HepG2 (cell line): ENCODE data around the gene NCKAP1. TPM values are rescaled to one million over a fixed set of nuclear protein-coding genes. Genes with fewer than 3 reads are reported as not detected.
A peak's percentile ranks its signal among the peaks of the same experiment; 100 is the strongest.

ENCODE experiments used
- ETV5 ChIP-seq: IDR thresholded peaks from 2 replicates; pipeline ENCODE4 v1.6.1; 2018; ENCODE audit warnings: missing biosample characterization, missing genetic modification reagents, inconsistent platforms, borderline replicate concordance
- FOSL1 ChIP-seq: sonication (generic); formaldehyde crosslinking; IDR thresholded peaks from 2 replicates; pipeline ENCODE4 v1.9.0; 2021; ENCODE audit warnings: missing genetic modification reagents, borderline replicate concordance
- HIVEP1 ChIP-seq: sonication (generic); formaldehyde crosslinking; IDR thresholded peaks from 2 replicates; pipeline ENCODE4 v1.4.0; 2020; ENCODE audit warnings: mild to moderate bottlenecking, missing genetic modification reagents
- HMG20A ChIP-seq: IDR thresholded peaks from 2 replicates; pipeline ENCODE4 v1.6.1; 2016; ENCODE audit warnings: borderline replicate concordance
- HNF4A ChIP-seq: sonication (generic); formaldehyde crosslinking; IDR thresholded peaks from 2 replicates; pipeline ENCODE4 v1.4.0; 2020; ENCODE audit warnings: missing genetic modification reagents
- HNRNPUL1 ChIP-seq: fragments of 200-400 bp; formaldehyde crosslinking; IDR thresholded peaks from 2 replicates; pipeline ENCODE4 v1.6.1; 2017; ENCODE audit warnings: low read depth, mild to moderate bottlenecking, low read length, moderate library complexity
- ISX ChIP-seq: sonication (generic); formaldehyde crosslinking; conservative IDR thresholded peaks from 2 replicates; pipeline ENCODE4 v1.5.0; 2020; ENCODE audit warnings: missing genetic modification reagents
- MED13 ChIP-seq: sonication (generic); formaldehyde crosslinking; IDR thresholded peaks from 2 replicates; pipeline ENCODE4 v1.5.0; 2020; ENCODE audit warnings: missing genetic modification reagents
- MYNN ChIP-seq: sonication (generic); formaldehyde crosslinking; IDR thresholded peaks from 2 replicates; pipeline ENCODE4 v1.4.0; 2020; ENCODE audit warnings: mild to moderate bottlenecking, low read depth, missing genetic modification reagents
- NFKB2 ChIP-seq: sonication (generic); formaldehyde crosslinking; IDR thresholded peaks from 2 replicates; pipeline ENCODE4 v1.4.0; 2020; ENCODE audit warnings: missing genetic modification reagents, borderline replicate concordance
- ONECUT2 ChIP-seq: sonication (generic); formaldehyde crosslinking; IDR thresholded peaks from 2 replicates; pipeline ENCODE4 v1.4.0; 2020; ENCODE audit warnings: missing genetic modification reagents
- PCBP2 ChIP-seq: fragments of 200-400 bp; formaldehyde crosslinking; optimal IDR thresholded peaks from 2 replicates; pipeline ENCODE3; 2018; ENCODE audit warnings: low read length, low read depth; ENCODE audit not compliant: poor library complexity, severe bottlenecking
- PHF20 ChIP-seq: sonication (generic); formaldehyde crosslinking; IDR thresholded peaks from 2 replicates; pipeline ENCODE4 v1.5.0; 2020; ENCODE audit warnings: mild to moderate bottlenecking, missing genetic modification reagents
- SALL2 ChIP-seq: sonication (generic); formaldehyde crosslinking; IDR thresholded peaks from 2 replicates; pipeline ENCODE4 v1.8.1; 2023; ENCODE audit warnings: mild to moderate bottlenecking, missing genetic modification reagents, inconsistent platforms
- SETDB1 ChIP-seq: sonication (generic); formaldehyde crosslinking; IDR thresholded peaks from 2 replicates; pipeline ENCODE4 v1.5.1; 2020; ENCODE audit warnings: missing genetic modification reagents, mild to moderate bottlenecking, borderline replicate concordance
- SOX6 ChIP-seq, 2 experiments: fragments of 450-650 bp in 1 of 2; sonication (generic) in 1 of 2; formaldehyde crosslinking in 1 of 2; IDR thresholded peaks; 2 replicates each; pipeline versions ENCODE4 v1.4.0 to v1.6.1; 2017 to 2020; ENCODE audit warnings: antibody characterized with exemption in 1 of 2, mild to moderate bottlenecking in 1 of 2, missing genetic modification reagents in 1 of 2
- SRSF9 ChIP-seq: fragments of 200-400 bp; formaldehyde crosslinking; IDR thresholded peaks from 2 replicates; pipeline ENCODE4 v1.6.1; 2018; ENCODE audit warnings: borderline replicate concordance, mild to moderate bottlenecking, low read depth, low read length; ENCODE audit not compliant: insufficient read depth, poor library complexity, severe bottlenecking
- ZNF205 ChIP-seq: IDR thresholded peaks from 2 replicates; pipeline ENCODE4 v1.6.1; 2018; ENCODE audit warnings: missing biosample characterization, missing genetic modification reagents
- ZNF264 ChIP-seq: sonication (generic); formaldehyde crosslinking; IDR thresholded peaks from 2 replicates; pipeline ENCODE4 v1.4.0; 2020; ENCODE audit warnings: missing genetic modification reagents
- ZNF496 ChIP-seq: sonication (generic); formaldehyde crosslinking; IDR thresholded peaks from 2 replicates; pipeline ENCODE4 v1.8.1; 2023; ENCODE audit warnings: mild to moderate bottlenecking, moderate library complexity, missing genetic modification reagents; ENCODE audit not compliant: insufficient replicate concordance
- ZNF768 ChIP-seq: sonication (generic); formaldehyde crosslinking; IDR thresholded peaks from 2 replicates; pipeline ENCODE4 v1.4.0; 2020; ENCODE audit warnings: missing genetic modification reagents
- polyA plus RNA-seq, 8 experiments: library from polyadenylated mRNA; depleted of rRNA in 3 of 8; stranded (reverse) in 7 of 8; unstranded in 1 of 8; fragments of >200 nt; fragmentation: Illumina TruSeq in 4 of 8; extraction: Trizol in 4 of 8; gene quantifications; 2 replicates each; pipeline versions ENCODE4 v1.2.1 to v1.2.3, GENCODE V29; 2011 to 2016; ENCODE audit warnings: low read depth in 4 of 8, missing spikeins in 1 of 8, mixed read lengths in 1 of 8; ENCODE audit not compliant: insufficient read depth in 1 of 8
- total RNA-seq, 5 experiments: library from RNA; depleted of rRNA; stranded (reverse); fragments of >200 nt; fragmentation: Illumina TruSeq; extraction: Trizol; gene quantifications; 2 replicates each; pipeline ENCODE4 v1.2.3, GENCODE V29; 2016; ENCODE audit warnings: low read depth in 1 of 5
- TF ChIP-seq, protein P1 (sequence below): IDR thresholded peaks from 2 replicates; pipeline ENCODE4 v1.6.1; 2016; ENCODE audit warnings: missing genetic modification reagents, missing compliant biosample characterization
- TF ChIP-seq, protein P2 (sequence below): sonication (generic); formaldehyde crosslinking; IDR thresholded peaks from 2 replicates; pipeline ENCODE4 v1.8.0; 2022; ENCODE audit warnings: mild to moderate bottlenecking, missing genetic modification reagents; ENCODE audit not compliant: insufficient replicate concordance
- TF ChIP-seq, protein P3 (sequence below): fragments of 450-650 bp; IDR thresholded peaks from 2 replicates; pipeline ENCODE4 v1.6.1; 2016
- TF ChIP-seq, protein P4 (sequence below): sonication (generic); formaldehyde crosslinking; IDR thresholded peaks from 2 replicates; pipeline ENCODE4 v1.5.0; 2020; ENCODE audit warnings: mild to moderate bottlenecking, missing genetic modification reagents, moderate library complexity

The NCKAP1 gene
- total and polyA plus RNA-seq, 2 of the 13 experiments (the other 11 are each of a cell fraction or from before 2014, with no cell fraction given) = 72.1 to 96.3 TPM

DNA sequence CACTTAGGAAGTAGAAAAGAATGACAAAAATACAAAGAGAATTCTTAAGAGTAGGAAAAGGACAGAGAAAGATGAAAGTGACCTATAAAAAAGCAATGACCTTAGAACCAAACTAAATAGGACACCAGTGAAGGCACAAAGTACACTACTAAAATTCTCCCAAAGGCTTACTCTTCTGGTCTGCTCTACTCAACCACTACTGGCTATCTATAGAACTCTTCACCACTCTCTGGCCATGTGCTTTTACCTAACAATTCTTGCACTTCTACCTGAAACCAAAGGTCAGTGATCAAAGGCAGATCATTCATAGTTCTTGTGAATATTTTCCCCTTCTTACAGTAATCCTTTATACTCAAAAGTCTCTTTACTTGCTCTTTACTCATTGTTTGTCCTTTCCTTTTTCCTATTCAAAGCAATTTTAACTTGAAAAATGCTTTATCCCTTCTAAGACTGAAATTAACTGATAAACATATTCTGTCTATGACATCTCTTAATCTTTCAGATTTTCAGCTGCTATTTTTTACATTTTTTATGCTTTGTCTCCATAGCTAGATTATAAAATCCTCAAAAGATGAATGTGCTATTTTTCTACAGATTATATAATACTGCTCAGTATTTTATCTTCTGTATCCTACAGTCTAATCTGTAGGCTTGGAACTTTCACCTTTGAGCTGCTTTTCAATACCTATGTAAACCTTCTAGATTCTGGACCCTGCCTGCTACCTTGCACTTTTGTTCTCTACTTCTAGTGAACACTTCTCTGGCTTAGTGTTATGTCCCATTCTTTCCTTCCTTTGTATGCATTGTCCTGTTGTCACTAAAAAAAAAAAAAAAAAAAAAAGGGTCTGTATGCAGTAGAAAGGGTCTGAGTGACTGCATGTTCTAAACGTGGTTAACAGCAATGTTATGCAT is 64.6 kb downstream of the NCKAP1 start (continued):
- TF ChIP-seq MYNN (no peak), PHF20 (no peak), ISX (CRISPR knock-in tag) (no peak), ZNF205 (CRISPR knock-in tag) (no peak), ZNF768 (no peak), MED13 (no peak), SETDB1 (CRISPR knock-in tag) (no peak), ZNF496 (no peak), HIVEP1 (CRISPR knock-in tag) (no peak), SOX6 (IDR thresholded peaks at IDR 0.05) (no peak), SOX6 (CRISPR knock-in tag; IDR thresholded peaks at IDR 0.05) (no peak), FOSL1 (no peak), ETV5 (no peak), HMG20A (CRISPR knock-in tag) (0 out of 2 replicates have a peak, but pooled peaks have one; percentile 3), SRSF9 (no peak), NFKB2 (no peak), PCBP2 (no peak), ONECUT2 (no peak), SALL2 (CRISPR knock-in tag) (no peak), HNF4A (CRISPR knock-in tag) (peak; percentile 82), ZNF264 (no peak), HNRNPUL1 (peak; percentile 78)
- TF ChIP-seq, protein P1, sequence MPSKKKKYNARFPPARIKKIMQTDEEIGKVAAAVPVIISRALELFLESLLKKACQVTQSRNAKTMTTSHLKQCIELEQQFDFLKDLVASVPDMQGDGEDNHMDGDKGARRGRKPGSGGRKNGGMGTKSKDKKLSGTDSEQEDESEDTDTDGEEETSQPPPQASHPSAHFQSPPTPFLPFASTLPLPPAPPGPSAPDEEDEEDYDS (CRISPR knock-in tag) = no peak
- TF ChIP-seq, protein P2, sequence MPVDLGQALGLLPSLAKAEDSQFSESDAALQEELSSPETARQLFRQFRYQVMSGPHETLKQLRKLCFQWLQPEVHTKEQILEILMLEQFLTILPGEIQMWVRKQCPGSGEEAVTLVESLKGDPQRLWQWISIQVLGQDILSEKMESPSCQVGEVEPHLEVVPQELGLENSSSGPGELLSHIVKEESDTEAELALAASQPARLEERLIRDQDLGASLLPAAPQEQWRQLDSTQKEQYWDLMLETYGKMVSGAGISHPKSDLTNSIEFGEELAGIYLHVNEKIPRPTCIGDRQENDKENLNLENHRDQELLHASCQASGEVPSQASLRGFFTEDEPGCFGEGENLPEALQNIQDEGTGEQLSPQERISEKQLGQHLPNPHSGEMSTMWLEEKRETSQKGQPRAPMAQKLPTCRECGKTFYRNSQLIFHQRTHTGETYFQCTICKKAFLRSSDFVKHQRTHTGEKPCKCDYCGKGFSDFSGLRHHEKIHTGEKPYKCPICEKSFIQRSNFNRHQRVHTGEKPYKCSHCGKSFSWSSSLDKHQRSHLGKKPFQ (CRISPR knock-in tag) = no peak
- TF ChIP-seq, protein P3, sequence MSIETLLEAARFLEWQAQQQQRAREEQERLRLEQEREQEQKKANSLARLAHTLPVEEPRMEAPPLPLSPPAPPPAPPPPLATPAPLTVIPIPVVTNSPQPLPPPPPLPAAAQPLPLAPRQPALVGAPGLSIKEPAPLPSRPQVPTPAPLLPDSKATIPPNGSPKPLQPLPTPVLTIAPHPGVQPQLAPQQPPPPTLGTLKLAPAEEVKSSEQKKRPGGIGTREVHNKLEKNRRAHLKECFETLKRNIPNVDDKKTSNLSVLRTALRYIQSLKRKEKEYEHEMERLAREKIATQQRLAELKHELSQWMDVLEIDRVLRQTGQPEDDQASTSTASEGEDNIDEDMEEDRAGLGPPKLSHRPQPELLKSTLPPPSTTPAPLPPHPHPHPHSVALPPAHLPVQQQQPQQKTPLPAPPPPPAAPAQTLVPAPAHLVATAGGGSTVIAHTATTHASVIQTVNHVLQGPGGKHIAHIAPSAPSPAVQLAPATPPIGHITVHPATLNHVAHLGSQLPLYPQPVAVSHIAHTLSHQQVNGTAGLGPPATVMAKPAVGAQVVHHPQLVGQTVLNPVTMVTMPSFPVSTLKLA = 0 out of 2 replicates have a peak, but pooled peaks have one; percentile 14
- TF ChIP-seq, protein P4, sequence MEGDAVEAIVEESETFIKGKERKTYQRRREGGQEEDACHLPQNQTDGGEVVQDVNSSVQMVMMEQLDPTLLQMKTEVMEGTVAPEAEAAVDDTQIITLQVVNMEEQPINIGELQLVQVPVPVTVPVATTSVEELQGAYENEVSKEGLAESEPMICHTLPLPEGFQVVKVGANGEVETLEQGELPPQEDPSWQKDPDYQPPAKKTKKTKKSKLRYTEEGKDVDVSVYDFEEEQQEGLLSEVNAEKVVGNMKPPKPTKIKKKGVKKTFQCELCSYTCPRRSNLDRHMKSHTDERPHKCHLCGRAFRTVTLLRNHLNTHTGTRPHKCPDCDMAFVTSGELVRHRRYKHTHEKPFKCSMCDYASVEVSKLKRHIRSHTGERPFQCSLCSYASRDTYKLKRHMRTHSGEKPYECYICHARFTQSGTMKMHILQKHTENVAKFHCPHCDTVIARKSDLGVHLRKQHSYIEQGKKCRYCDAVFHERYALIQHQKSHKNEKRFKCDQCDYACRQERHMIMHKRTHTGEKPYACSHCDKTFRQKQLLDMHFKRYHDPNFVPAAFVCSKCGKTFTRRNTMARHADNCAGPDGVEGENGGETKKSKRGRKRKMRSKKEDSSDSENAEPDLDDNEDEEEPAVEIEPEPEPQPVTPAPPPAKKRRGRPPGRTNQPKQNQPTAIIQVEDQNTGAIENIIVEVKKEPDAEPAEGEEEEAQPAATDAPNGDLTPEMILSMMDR = no peak
